ENCODE data around the gene RAB11FIP3. TPM values are rescaled to one million over a fixed set of nuclear protein-coding genes. Genes with fewer than 3 reads are reported as not detected.

RAB11FIP3 gene
- total and polyA plus RNA-seq, 2 of the 13 experiments (the other 11 are each of a cell fraction or from before 2014, with no cell fraction given), result 34.3 to 57.6 TPM

- TF ChIP-seq KIAA2018 (CRISPR knock-in tag; IDR thresholded peaks at IDR 0.05; ENCODE audit: borderline replicate concordance) (no peak), ZNF720 (CRISPR knock-in tag; IDR thresholded peaks at IDR 0.05) (no peak), STAG1 (CRISPR knock-in tag; IDR thresholded peaks at IDR 0.05) (no peak), ARID4A (CRISPR knock-in tag; IDR thresholded peaks at IDR 0.05; ENCODE audit: borderline replicate concordance) (no peak), KLF15 (CRISPR knock-in tag; IDR thresholded peaks at IDR 0.05; ENCODE audit: borderline replicate concordance) (no peak), ZBTB21 (CRISPR knock-in tag; IDR thresholded peaks at IDR 0.05) (no peak), ZNF225 (CRISPR knock-in tag; IDR thresholded peaks at IDR 0.05) (no peak)
Measured at GRCh38 chr16:463071-463470, 37.6 kb downstream of the RAB11FIP3 start (continued).
